OCI-LY3 (cell line): ENCODE measurements around the gene WNT9A.

Experiments
- H2AFZ ChIP-seq: fragments of 200-600, 300-600 bp; shearing (Covaris generic); 2 replicates; pipeline ENCODE4 v1.6.0; 2014; ENCODE audit warnings: antibody characterized with exemption, low read depth, low read length
- H3K27ac ChIP-seq: fragments of 200-600, 300-600 bp; sonication (generic); 2 replicates; pipeline ENCODE4 v1.5.1; 2014; ENCODE audit warnings: mild to moderate bottlenecking, low read length, moderate library complexity, mixed read lengths
- H3K27me3 ChIP-seq: fragments of 200-600, 300-600 bp; sonication (generic); 2 replicates; pipeline ENCODE4 v1.6.1; 2014; ENCODE audit warnings: low read depth, low read length, mixed read lengths
- H3K36me3 ChIP-seq: fragments of 200-600, 300-600 bp; sonication (generic); replicated peaks from 2 replicates; pipeline ENCODE3; 2014; ENCODE audit warnings: low read depth, low read length, mixed read lengths
- H3K4me1 ChIP-seq: fragments of 300-600, 200-600 bp; sonication (generic); 2 replicates; pipeline ENCODE4 v1.6.1; 2014; ENCODE audit warnings: low read length, mixed read lengths
- H3K4me2 ChIP-seq: fragments of 200-600, 300-600 bp; sonication (generic); 2 replicates; pipeline ENCODE4 v1.6.1; 2014; ENCODE audit warnings: low read length, mixed read lengths
- H3K4me3 ChIP-seq: fragments of 300-600, 200-600 bp; sonication (generic); 2 replicates; pipeline ENCODE4 v1.5.1; 2014; ENCODE audit warnings: antibody characterized with exemption, mild to moderate bottlenecking, low read length, moderate library complexity
- H3K79me2 ChIP-seq: fragments of 300-600, 200-600 bp; shearing (Covaris generic); 2 replicates; pipeline ENCODE4 v1.6.1; 2014; ENCODE audit warnings: mild to moderate bottlenecking, low read length, mixed read lengths
- H3K9ac ChIP-seq: fragments of 300-600, 200-600 bp; shearing (Covaris generic); 2 replicates; pipeline ENCODE4 v1.6.0; 2014; ENCODE audit warnings: mild to moderate bottlenecking, low read length, moderate library complexity
- H3K9me3 ChIP-seq: fragments of 200-600, 300-600 bp; shearing (Covaris generic); 2 replicates; pipeline ENCODE4 v1.6.1; 2014; ENCODE audit warnings: low read length, mixed read lengths; ENCODE audit not compliant: insufficient read depth
- H4K20me1 ChIP-seq: fragments of 200-600, 300-600 bp; sonication (generic); 2 replicates; pipeline ENCODE4 v1.6.1; 2016; ENCODE audit warnings: low read length, mixed read lengths; ENCODE audit not compliant: insufficient read depth
- EZH2phosphoT487 ChIP-seq: fragments of 200-600 bp; shearing (Covaris generic); IDR thresholded peaks from 2 replicates; pipeline ENCODE4 v1.6.1; 2018; ENCODE audit warnings: antibody characterized with exemption, mixed run types, low read depth
- TF ChIP-seq, protein P1 (sequence below): fragments of 200-600, 300-600 bp; sonication (generic); IDR thresholded peaks from 2 replicates; pipeline ENCODE4 v1.5.1; 2014; ENCODE audit warnings: antibody characterized with exemption, low read length, low read depth

WNT9A gene

GRCh38 chr1:227927971-227928741, 19.6 kb downstream of the WNT9A start:
- Histone ChIP-seq H3K27me3 (peaks cover 8% of the 10 kb centered on the region; the same call in 1 of the 2 replicates), H3K27ac (no peak overlapping the region), H3K4me1 (peaks cover 11% of the 10 kb centered on the region), H3K36me3 (no peaks in the 10 kb centered on the region), H3K4me2 (no peak overlapping the region), H2AFZ (no peak overlapping the region), H3K9ac (no peak overlapping the region), H3K79me2 (peaks cover 14% of the 10 kb centered on the region), H3K9me3 (no peaks in the 10 kb centered on the region), H4K20me1 (no peaks in the 10 kb centered on the region), H3K4me3 (no peak overlapping the region)
- no peak for TF ChIP-seq EZH2phosphoT487
- TF ChIP-seq, protein P1, sequence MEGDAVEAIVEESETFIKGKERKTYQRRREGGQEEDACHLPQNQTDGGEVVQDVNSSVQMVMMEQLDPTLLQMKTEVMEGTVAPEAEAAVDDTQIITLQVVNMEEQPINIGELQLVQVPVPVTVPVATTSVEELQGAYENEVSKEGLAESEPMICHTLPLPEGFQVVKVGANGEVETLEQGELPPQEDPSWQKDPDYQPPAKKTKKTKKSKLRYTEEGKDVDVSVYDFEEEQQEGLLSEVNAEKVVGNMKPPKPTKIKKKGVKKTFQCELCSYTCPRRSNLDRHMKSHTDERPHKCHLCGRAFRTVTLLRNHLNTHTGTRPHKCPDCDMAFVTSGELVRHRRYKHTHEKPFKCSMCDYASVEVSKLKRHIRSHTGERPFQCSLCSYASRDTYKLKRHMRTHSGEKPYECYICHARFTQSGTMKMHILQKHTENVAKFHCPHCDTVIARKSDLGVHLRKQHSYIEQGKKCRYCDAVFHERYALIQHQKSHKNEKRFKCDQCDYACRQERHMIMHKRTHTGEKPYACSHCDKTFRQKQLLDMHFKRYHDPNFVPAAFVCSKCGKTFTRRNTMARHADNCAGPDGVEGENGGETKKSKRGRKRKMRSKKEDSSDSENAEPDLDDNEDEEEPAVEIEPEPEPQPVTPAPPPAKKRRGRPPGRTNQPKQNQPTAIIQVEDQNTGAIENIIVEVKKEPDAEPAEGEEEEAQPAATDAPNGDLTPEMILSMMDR, result no peak

DNA sequence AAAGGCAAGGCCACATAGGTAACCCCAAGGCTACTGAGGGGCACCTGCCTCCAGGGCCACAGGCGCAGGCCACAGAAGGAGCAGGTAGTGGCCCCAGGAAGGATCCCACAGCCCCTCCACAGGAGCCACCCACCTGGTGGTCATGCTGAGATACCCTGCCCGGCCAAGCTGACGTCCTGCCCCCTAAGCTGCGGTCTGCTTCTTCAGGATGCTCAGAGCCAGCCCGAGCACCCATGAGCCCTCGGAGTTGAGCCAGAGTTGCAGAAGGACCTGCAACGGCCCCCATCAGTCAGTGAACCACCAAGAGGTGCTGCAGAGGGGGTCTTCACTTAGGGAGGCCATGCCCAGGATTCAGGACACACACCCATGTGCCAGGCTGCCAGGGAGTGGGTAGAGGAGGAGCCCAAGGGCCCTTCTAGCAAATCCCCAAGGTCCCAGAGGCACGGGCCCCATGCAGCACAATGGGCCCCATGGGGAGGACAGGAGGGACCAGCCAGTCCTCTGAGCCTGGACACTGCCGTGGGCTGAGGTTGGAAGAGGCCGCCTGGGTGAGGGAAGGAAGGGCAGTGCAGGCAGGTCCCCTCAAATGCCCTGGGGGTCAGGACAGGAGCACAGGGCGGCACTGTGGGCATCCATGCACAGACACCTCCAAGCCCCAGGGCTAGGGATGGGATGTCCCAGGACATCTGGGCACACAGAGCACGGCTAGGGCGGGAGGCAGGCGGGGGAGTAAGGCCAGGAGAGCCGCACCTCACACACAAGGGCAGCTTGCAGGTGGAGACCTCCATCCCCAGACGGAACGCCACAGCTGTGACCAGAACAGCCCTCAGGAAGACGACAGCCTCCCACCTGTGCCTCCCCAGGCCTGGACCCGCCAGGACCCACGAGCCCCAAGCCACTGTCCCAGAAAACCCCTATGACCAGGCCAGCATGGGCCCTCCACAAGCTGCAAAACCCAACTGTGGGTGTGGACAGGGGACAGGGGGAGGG, 20.5 kb downstream of the WNT9A start:
- H4K20me1 ChIP-seq, result no peaks in the 10 kb centered on the region
- no peak overlapping the region for H3K4me3 ChIP-seq
- H3K4me2 ChIP-seq, result no peak overlapping the region
- H3K9ac ChIP-seq, result no peak overlapping the region
- peaks cover 4% of the 10 kb centered on the region; the same call in 1 of the 2 replicates for H3K27me3 ChIP-seq
- no peak overlapping the region for H2AFZ ChIP-seq
- H3K27ac ChIP-seq, result no peak overlapping the region
- H3K9me3 ChIP-seq, result no peaks in the 10 kb centered on the region
- TF ChIP-seq, protein P1, result no peak
- no peak for TF ChIP-seq EZH2phosphoT487
- H3K79me2 ChIP-seq, result peaks cover 19% of the 10 kb centered on the region
- H3K36me3 ChIP-seq, result no peaks in the 10 kb centered on the region
- H3K4me1 ChIP-seq, result peaks cover 11% of the 10 kb centered on the region

- TF ChIP-seq, protein P1, result no peak
- no peak for TF ChIP-seq EZH2phosphoT487
- Histone ChIP-seq H3K79me2 (peaks cover 19% of the 10 kb centered on the region), H3K4me1 (peaks cover 11% of the 10 kb centered on the region), H3K9me3 (no peaks in the 10 kb centered on the region), H3K9ac (no peak overlapping the region), H3K27ac (no peak overlapping the region), H3K4me2 (no peak overlapping the region), H4K20me1 (no peaks in the 10 kb centered on the region), H2AFZ (no peak overlapping the region), H3K4me3 (no peak overlapping the region), H3K27me3 (peaks cover 4% of the 10 kb centered on the region; the same call in 1 of the 2 replicates), H3K36me3 (no peaks in the 10 kb centered on the region)
Observed at GRCh38 chr1:227926216-227926791, 21.4 kb downstream of the WNT9A start.
